HG03039 (cell line): ENCODE measurements around the gene GRM2.

Experiments used
- ATAC-seq: cut with Tn5 transposase; IDR thresholded peaks from one replicate; pipeline ENCODE4 v1.9.1; 2021; ENCODE audit warnings: mild to moderate bottlenecking, moderate library complexity; ENCODE audit not compliant: unreplicated experiment

Gene GRM2

GRCh38 chr3:51704511-51704950, 2.3 kb upstream of the GRM2 start:
- no peak for ATAC-seq

- ATAC-seq: no peak
Measured at GRCh38 chr3:51705276-51706020, 1.4 kb upstream of the GRM2 start.

- ATAC-seq: no peak
Measured at GRCh38 chr3:51706021-51706485, 815 bp upstream of the GRM2 start.

GRCh38 chr3:51708216-51708845, 1.5 kb downstream of the GRM2 start:
- ATAC-seq: no peak

GRCh38 chr3:51709004-51709420, 2.1 kb downstream of the GRM2 start:
- no peak for ATAC-seq

- ATAC-seq: no peak
Measured at GRCh38 chr3:51709675-51710074, 2.8 kb downstream of the GRM2 start.

- ATAC-seq: no peak
Measured at GRCh38 chr3:51710631-51711351, 3.9 kb downstream of the GRM2 start.

- no peak for ATAC-seq
Measured at GRCh38 chr3:51711352-51712037, 4.6 kb downstream of the GRM2 start.

GRCh38 chr3:51712038-51712420, 5.2 kb downstream of the GRM2 start:
- no peak for ATAC-seq

GRCh38 chr3:51712511-51712931, 5.7 kb downstream of the GRM2 start:
- ATAC-seq: no peak

GRCh38 chr3:51712963-51713362, 6.1 kb downstream of the GRM2 start:
- ATAC-seq: no peak

- ATAC-seq: no peak
Measured at GRCh38 chr3:51715231-51715976, 8.5 kb downstream of the GRM2 start.

GRCh38 chr3:51715977-51716294, 9.1 kb downstream of the GRM2 start:
- no peak for ATAC-seq

GRCh38 chr3:51716805-51717204, 9.9 kb downstream of the GRM2 start:
- no peak for ATAC-seq

- ATAC-seq: no peak
Measured at GRCh38 chr3:51717446-51717845, 10.6 kb downstream of the GRM2 start.

- ATAC-seq: no peak
Measured at GRCh38 chr3:51717947-51718346, 11.1 kb downstream of the GRM2 start.

- no peak for ATAC-seq
Measured at GRCh38 chr3:51718547-51719409, 11.9 kb downstream of the GRM2 start.

GRCh38 chr3:51719410-51720025, 12.7 kb downstream of the GRM2 start:
- ATAC-seq: no peak
